Right cardiac atrium (tissue), 5 donors: ENCODE data around the gene BCAS4. TPM values are rescaled to one million over a fixed set of nuclear protein-coding genes. Genes with fewer than 3 reads are reported as not detected.
"Not testable (repeated sequence)": the region's sequence is repeated elsewhere in the genome, so short reads cannot be mapped to it uniquely, and the experiment has no call there.

Source experiments
- ATAC-seq, 2 donors: fragments of 200-7000 bp; cut with Tn5 transposase; one replicate each; pipeline versions ENCODE4 v1.8.0 to v1.9.1; 2020; ENCODE audit warnings: moderate library complexity in 2 of 2, mild to moderate bottlenecking in 1 of 2
- DNase-seq, 3 donors: peaks; one replicate each; pipeline ENCODE4 v3.0.0-alpha.2; 2020
- H3K27ac ChIP-seq: one replicate; pipeline ENCODE4 v1.5.1; 2013; ENCODE audit warnings: mild to moderate bottlenecking, low read length, control low read depth, moderate library complexity
- H3K27me3 ChIP-seq: one replicate; pipeline ENCODE4 v1.6.1; 2013; ENCODE audit not compliant: control insufficient read depth, insufficient read depth
- H3K4me1 ChIP-seq: one replicate; pipeline ENCODE4 v1.6.1; 2013; ENCODE audit warnings: low read length; ENCODE audit not compliant: control insufficient read depth, insufficient read depth
- H3K4me3 ChIP-seq: one replicate; pipeline ENCODE4 v1.5.1; 2013; ENCODE audit warnings: low read length, control low read depth
- H3K9me3 ChIP-seq: one replicate; pipeline ENCODE4 v1.6.1; 2013; ENCODE audit warnings: low read length; ENCODE audit not compliant: control insufficient read depth
- WGBS: extraction: QIAGEN DNeasy Blood & Tissue Kit; methylation state at CpG from one replicate; pipeline ENCODE4 v1.1.7; 2013; 5-methylcytosine and 5-hydroxymethylcytosine counted together
- intact Hi-C, 4 donors: fragments of 100-400 bp; cut with DNase I; formaldehyde crosslinking; loops; one replicate each; pipeline versions ENCODE4 v1.11.0 to v1.14.0; 2022 to 2023
- polyA plus RNA-seq: library from polyadenylated mRNA; stranded (reverse); fragments of 200-250 nt; gene quantifications from one replicate; pipeline ENCODE4 v1.2.3, GENCODE V29; 2013
- total RNA-seq, 4 donors: library from RNA; stranded (reverse); fragmentation: NEBNext Ultra II Directional; extraction: Animal tissue kit (Norgen Biotek cat#: 25700); gene quantifications; one replicate each; pipeline ENCODE4 v1.2.1, GENCODE V29; 2021
- donor health status: healthy with polysubstance abuse.
- donor health status: DM: no; HTN: yes; CAD: no.
- donor health status: DM: no; HTN: no; CAD: no.
- donor health status: DM: no; HTN: yes; CAD: no; lungs with severe emphysema.
- donor health status: DM: yes; HTN: yes; CAD: no.

Gene BCAS4
- total and polyA plus RNA-seq, 5 donors: 1.6 to 3.5 (median 2.4) TPM

DNA sequence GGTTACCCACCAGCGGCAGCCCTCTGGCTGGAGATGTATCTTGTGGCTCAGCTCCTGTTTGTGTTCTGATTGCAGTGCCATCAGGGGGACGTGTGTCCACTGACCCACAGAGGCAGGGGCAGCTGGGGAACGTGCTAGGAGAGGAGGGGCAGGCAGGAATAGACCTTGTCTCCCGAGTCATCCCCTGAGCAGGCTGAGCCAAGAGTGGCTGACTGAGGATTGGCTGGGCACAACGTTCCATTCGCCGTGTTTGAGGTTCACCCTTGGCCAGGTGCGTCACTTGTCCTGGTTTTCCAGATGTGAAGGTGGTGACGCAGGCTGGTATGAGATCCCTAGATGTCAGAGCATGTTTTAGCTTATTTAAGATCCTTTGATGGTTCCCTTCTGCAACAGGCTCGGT is 78.7 kb downstream of the BCAS4 start:
- ATAC-seq: no peak
- Histone ChIP-seq H3K27ac (no peak overlapping the region), H3K27me3 (no peaks in the 10 kb centered on the region), H3K4me3 (no peak overlapping the region), H3K9me3 (no peaks in the 10 kb centered on the region), H3K4me1 (no peaks in the 10 kb centered on the region)
- no peak for DNase-seq
- 86% methylated on average over 10 of the region's 10 CpGs for WGBS
- intact Hi-C loops: no loop called here

DNA sequence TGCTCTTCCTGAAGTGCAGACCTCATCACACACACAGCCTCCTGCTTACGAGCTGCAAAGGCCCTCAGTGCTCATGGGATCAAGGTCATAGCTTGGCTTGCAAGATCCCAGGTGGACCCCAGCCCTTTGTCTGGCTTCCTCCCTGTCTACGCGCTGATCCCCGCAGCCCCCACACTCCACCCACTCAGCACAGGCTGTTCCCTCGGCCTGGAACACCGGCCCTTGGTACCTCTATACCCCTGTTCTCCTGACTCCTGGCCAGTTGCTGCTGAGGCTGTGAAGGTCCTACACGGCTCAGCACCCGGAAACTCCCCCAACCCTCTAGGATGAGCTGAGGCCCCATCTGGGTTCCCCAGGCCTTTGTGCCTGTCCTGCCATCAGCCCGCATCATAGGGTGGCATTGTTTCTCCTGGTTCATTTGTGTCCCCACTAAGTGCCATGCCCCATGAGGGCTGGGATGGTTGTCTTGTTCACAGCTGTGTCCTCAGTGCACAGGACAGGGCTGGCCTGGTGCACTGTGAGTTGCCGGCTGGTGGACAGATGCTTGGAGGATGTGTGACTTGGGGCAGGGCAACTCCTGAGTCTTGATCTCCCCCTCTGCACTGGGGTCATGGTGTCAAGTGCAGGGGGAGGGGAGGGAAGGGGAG is 79.4 kb downstream of the BCAS4 start:
- DNase-seq: no peak
- WGBS: 93% methylated on average over 10 of the region's 10 CpGs

DNA sequence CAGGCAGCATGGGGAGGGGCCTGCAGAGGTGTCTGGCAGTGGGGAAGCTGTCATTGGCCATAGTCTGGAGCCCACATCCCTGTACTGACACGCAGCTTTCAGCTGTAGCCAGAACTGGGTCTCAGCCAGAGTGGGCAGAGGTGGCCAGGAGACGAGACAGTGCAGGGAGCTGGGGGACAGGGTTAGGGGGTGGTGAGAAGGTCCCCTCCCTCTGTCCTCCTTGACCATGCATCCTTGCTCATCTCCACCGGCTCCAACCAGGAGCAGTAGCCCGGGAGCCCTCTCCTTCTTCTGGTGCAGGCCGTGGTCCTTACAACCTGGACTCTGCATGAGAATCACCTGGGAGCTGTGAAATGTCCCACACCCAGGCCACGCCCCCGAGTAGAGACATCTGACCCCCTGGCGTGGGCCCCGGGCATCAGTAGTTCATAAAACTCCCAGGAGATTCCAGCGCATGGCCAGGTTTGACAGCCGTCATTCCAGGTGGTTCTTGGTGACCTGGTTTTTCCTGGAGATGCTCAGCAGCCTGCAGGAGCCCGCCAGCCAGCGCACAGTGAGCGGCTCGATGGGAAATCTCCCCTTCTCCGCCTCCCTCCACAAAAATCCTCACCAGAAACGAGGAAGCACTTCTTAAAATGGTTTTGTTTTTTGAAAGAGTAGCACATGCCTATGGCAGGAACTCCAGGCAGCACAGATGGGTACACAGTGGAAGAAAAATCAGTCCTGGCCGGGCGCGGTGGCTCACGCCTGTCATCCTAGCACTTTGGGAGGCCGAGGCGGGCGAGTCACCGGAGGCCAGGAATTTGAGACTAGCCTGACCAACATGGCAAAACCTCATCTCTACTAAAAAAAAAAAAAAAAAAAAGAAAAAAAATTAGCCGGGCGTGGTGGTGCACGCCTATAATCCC is 80.2 kb downstream of the BCAS4 start:
- intact Hi-C loops: no loop called here
- WGBS: 89% methylated on average over 28 of the region's 28 CpGs
- no peaks in the 10 kb centered on the region for H3K27me3 ChIP-seq
- H3K9me3 ChIP-seq: no peaks in the 10 kb centered on the region
- H3K27ac ChIP-seq: no peak overlapping the region
- no peaks in the 10 kb centered on the region for H3K4me1 ChIP-seq
- no peak overlapping the region for H3K4me3 ChIP-seq
- ATAC-seq (no peak), DNase-seq (no peak)

More for the DNA sequence above, 79.4 kb downstream of the BCAS4 start:
- no peaks in the 10 kb centered on the region for H3K4me1 ChIP-seq
- no peak overlapping the region for H3K27ac ChIP-seq
- no peaks in the 10 kb centered on the region for H3K27me3 ChIP-seq
- intact Hi-C loops: no loop called here
- H3K4me3 ChIP-seq: no peak overlapping the region
- no peaks in the 10 kb centered on the region for H3K9me3 ChIP-seq
- no peak for ATAC-seq

DNA sequence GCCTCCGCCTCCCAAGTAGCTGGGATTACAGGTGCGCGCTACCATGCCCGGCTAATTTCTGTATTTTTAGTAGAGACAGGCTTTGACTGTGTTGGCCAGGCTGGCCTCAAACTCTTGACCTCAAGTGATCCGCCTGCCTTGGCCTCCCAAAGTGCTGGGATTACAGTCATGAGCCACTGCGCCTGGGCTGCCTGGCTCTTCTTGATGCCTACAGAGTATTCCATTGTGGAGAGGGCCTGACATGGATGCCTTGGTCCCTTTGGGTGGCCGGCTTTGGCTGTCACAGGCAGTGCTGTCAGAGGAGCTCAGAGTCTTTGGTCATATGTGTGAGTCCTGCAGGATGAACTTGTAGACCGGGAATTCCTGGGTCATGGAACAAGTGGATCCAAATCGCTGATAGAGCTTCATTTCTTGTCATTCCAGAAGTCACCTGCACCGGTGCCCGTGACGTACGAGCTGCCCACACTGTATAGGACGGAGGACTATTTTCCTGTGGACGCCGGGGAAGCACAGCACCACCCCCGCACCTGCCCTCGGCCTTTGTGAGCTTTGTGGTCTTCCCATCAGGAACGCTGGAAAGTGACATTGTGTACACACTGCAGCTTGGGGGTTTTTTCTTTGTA is 81.3 kb downstream of the BCAS4 start:
- Histone ChIP-seq H3K9me3 (no peaks in the 10 kb centered on the region), H3K27me3 (no peaks in the 10 kb centered on the region), H3K4me3 (no peak overlapping the region), H3K27ac (no peak overlapping the region), H3K4me1 (no peaks in the 10 kb centered on the region)
- 95% methylated on average over 19 of the region's 19 CpGs for WGBS
- ATAC-seq (no peak), DNase-seq (no peak)
- intact Hi-C loops: no loop called here

DNA sequence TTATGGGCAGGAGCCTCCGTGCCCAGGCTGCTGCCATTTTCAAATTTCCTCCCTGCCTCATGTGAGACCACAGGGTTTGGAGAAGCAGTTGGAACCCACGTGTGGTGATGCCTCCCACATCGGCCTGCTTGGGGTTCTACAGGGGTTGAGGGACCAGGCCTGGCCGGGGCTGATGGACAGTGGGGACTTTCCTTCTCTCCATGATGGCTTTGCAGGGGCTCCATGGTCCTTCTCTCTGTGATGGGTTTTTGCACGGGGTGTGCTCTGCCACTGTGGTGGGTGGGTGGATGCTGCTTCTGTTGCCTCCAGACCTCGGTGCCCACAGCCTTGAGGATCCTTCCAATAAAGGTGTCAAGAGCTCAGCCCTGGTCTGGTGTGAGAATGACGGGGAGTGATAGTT is 82.0 kb downstream of the BCAS4 start:
- H3K9me3 ChIP-seq: no peaks in the 10 kb centered on the region
- H3K27me3 ChIP-seq: no peaks in the 10 kb centered on the region
- ATAC-seq (no peak), DNase-seq (no peak)
- no peak overlapping the region for H3K4me3 ChIP-seq
- no peaks in the 10 kb centered on the region for H3K4me1 ChIP-seq
- no peak overlapping the region for H3K27ac ChIP-seq
- whole genome bisulfite sequencing: 89% methylated on average over 7 of the region's 7 CpGs
- intact Hi-C loops: no loop called here

DNA sequence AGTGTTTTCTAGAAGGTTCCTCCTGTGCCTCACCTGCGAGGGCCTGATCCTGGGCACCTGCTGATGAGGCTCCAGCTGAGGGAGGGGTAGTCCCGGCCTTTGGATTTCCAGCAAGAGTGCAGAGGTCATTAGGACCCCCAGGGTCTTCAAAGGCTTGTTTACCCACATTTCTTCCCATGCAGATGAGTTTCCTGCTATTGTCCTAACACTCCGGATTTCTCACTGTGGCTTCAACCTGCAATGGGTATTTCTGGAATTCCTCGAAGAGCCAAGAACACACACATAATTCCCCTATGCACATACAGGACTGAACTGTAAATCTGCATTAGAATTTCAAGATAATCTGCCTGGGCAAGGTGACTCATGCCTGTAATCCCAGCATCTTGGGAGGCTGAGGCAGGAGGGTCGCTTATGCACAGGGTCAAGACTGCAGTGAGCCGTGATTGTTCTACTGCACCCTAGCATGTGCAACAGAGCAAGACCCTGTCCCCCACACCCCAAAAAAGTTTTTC is 82.4 kb downstream of the BCAS4 start:
- H3K27me3 ChIP-seq: no peaks in the 10 kb centered on the region
- DNase-seq (no peak), ATAC-seq (no peak)
- no peak overlapping the region for H3K4me3 ChIP-seq
- WGBS: 77% methylated on average over 6 of the region's 6 CpGs
- H3K4me1 ChIP-seq: no peaks in the 10 kb centered on the region
- no peak overlapping the region for H3K27ac ChIP-seq
- intact Hi-C loops: no loop called here
- no peaks in the 10 kb centered on the region for H3K9me3 ChIP-seq

DNA sequence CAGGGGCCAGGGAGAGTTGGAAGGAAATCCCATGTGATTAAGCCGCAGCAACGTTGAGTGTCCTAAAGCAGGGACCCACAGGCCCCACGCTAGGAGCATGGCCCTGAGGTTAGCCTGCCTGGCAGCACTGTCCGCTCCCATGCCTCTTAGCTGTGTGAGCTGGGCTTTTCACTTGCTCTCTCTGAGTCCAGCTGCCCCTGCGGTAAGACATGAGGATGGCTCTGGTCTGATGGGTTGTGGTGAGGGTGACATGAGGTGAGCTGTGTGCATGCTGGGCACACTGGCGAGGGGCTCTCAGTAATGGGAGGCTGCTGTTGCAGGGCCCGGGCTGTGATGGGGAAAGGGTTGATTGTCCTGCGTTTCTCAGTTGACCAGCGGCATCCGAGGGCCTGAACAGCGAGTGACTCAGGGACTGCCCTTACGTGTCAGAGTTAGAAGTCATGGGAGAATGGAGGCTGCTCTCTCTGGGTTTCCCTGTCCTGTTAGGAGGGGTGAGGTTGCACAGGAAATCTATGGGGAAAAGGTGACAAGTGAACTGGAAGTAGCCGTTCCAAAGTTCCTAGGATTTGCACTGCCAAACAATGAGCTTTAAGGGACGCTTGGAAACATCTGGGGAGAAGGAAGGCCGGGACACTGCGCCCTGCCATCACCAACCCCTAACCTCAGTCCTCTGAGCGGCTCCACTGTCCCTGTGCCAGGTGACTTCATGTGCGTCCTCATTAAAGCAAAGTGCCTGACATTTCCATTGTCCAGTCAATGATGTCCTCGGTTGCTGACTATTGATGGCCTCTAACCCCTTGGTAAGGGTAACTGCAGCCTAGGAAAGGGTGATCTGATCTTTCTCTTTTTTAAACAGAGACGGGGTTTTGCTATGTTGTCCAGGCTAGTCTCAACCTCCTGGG is 85.0 kb downstream of the BCAS4 start:
- H3K4me1 ChIP-seq: no peaks in the 10 kb centered on the region
- ATAC-seq (no peak), DNase-seq (no peak)
- intact Hi-C loops: no loop called here
- H3K27ac ChIP-seq: no peak overlapping the region
- no peaks in the 10 kb centered on the region for H3K27me3 ChIP-seq
- WGBS: 89% methylated on average over 20 of the region's 20 CpGs
- no peaks in the 10 kb centered on the region for H3K9me3 ChIP-seq
- H3K4me3 ChIP-seq: no peak overlapping the region

DNA sequence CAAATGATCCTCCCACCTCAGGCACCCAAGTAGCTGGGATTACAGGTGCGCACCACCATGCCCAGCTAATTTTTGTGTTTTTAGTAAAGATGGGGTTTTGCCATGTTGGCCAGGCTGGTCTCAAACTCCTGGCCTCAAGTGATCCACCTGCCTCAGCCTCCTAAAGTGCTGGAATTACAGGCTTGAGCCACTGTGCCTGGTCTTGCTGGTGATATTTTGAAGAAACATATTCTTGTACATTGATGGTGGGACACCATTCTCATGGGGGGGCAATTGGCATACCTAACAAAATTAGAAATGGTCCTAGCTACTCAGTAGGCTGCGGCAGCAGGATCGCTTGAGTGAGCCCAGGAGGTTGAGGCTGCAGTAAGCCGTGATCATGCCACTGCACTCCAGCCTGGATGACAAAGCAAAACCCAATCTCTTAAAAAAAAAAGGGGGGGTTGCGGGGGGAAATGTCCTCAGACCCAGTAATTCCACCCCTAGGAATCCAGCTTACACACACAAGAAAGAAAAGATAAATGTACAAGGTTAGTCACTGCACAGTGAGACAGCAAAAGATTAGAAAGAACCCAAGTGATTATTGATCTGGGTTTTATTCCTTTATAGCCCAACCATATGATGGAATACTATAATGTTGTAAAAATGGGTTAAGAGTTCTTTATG is 87.0 kb downstream of the BCAS4 start:
- H3K9me3 ChIP-seq, H3K27me3 ChIP-seq, H3K27ac ChIP-seq, intact Hi-C loops, H3K4me1 ChIP-seq, DNase-seq, H3K4me3 ChIP-seq, ATAC-seq: not testable (repeated sequence)
- 91% methylated on average over 5 of the region's 5 CpGs for WGBS

DNA sequence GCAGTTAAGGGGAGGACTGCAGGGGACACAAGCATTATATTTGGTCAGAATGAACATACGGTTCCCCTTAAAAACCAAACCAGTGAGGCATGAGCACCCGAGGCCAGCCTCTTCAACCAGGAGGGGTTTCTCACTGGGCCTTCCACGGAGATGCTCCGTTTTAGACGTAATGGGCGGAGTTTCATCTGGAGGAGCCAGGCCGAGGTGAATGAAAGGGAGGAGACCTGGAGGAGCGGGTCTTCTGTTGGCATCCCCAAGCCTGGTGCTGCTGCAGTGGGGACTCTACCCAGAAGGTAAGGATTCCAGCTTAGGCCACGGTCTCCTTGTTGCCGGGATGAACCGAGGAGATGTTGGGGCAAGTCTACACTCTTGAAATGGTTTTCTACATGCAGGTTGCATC is 89.0 kb downstream of the BCAS4 start:
- Histone ChIP-seq H3K4me1 (no peaks in the 10 kb centered on the region), H3K4me3 (no peak overlapping the region), H3K9me3 (no peaks in the 10 kb centered on the region), H3K27me3 (no peaks in the 10 kb centered on the region), H3K27ac (no peak overlapping the region)
- intact Hi-C loops: no loop called here
- DNase-seq (no peak), ATAC-seq (no peak)
- 87% methylated on average over 11 of the region's 11 CpGs for WGBS

DNA sequence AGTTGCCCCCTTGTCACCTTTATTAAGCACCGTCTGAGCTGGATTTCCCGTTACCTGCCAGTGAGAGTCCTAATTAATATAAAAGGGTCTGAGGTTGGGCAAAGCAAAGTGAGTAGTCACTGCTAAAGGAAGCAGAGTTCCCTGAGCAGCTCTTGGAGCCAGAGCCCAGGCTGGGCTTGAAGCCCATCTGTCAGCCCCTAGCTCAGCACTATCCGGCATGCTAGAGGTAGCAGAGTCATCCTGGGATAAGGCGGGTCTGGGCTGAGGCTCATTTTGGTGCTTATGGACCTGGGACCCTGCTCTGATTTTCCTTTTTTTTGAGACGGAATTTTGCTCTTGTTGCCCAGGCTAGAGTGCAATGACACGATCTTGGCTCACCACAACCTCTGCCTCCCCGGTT is 90.2 kb downstream of the BCAS4 start:
- H3K9me3 ChIP-seq: no peaks in the 10 kb centered on the region
- H3K4me3 ChIP-seq: no peak overlapping the region
- H3K4me1 ChIP-seq: no peaks in the 10 kb centered on the region
- H3K27ac ChIP-seq: no peak overlapping the region
- no peak for DNase-seq
- WGBS: 78% methylated on average over 7 of the region's 7 CpGs
- intact Hi-C loops: no loop called here
- ATAC-seq: peak in 1 of 2 donors; percentile 17
- H3K27me3 ChIP-seq: no peaks in the 10 kb centered on the region
